Activated CD4-positive, alpha-beta T cell treated with anti-CD3 and anti-CD28 coated beads for 24 hours (primary cell): ENCODE measurements around the gene FRMD4A.

Source experiments
- DNase-seq, 2 donors: peaks; one replicate each; pipeline ENCODE4 v3.0.0-alpha.2; 2020; ENCODE audit warnings: low read depth in 2 of 2

The FRMD4A gene

DNA sequence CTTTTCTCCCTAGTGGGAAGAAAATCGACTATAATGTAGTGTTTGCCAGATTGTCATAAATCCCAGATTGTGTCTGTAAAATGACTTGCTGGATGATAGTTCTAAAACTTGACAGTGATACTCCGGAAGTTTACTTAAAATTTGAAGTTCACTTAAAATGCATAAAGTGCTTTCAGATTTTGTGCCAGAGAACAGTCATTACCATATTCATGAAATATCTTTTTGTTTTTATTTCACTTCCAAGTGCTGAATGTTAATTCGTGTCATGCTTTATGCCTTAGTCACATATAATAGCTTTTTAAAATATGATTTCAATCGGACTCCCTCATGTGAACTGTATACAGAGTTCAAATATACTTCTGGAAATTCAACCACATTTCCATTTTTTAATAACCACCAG, 713.6 kb downstream of the FRMD4A start:
- DNase-seq = no peak

DNA sequence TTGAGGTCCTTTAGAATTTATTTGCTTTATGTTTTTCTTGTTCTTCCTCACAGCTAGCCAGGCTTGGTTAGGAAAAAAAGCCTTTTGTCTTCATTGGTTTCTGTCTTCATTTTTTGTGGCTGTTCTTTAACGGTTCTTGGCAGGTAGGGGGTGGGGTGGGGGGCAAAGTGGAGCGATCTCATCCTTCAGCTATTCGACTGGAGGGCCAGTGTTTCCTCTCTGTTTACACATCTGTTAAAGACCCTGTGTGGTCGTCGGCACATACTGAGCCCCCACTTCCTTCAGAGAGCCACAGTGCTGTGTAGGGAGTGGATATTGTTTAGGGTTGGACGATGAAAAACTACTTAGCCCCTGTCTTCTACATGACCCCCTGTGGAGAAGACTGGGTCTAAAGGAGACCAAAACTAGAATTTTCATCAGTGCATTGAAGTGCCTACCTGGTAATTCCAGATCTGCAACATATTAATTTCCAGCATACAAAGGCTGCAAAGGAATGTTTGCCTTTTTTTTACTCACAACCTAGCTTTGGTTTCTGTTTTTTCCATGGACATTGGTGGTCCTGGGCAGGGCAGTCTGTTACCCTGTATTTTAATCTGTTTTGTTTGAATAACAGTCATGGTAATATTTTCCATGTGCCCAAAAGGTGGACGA, 714.9 kb downstream of the FRMD4A start:
- no peak for DNase-seq

- DNase-seq = no peak
Observed at GRCh38 chr10:13614530-13615332, 716.0 kb downstream of the FRMD4A start.

- no peak for DNase-seq
Observed at GRCh38 chr10:13613519-13613918, 717.2 kb downstream of the FRMD4A start.

DNA sequence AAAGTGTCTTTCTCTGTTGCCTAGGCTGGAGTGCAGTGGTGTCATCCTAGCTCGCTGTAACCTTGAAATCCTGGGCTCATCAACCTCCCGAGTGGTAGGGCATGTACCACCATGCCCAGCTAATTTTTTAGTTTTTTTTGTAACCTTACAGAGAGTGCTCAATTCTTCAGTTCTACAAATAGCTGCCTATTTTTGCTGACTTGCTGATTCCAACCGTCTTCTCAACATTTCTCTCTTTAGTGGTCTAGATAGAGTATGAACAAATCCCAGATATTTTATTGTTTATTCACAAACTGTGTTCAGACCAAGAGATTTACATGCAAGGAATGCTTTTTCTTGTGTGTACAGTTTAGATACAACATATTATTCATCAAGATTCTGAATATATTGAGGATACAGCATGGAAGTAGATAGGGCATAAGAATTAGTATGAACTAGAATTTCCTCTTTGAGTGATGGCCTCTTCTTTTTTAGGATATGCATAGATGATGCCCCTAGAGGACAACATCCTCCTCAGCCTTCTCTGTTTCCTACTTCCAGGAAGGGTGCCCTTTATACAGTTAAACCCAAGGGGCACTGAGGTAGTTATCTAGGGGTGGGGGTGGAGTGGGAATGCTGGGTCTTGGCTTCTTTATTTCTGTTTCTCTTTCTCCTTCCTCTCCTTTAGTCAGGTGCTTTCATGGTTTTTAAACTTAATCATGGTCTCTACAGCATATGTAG, 717.9 kb downstream of the FRMD4A start:
- DNase-seq = no peak

- no peak for DNase-seq
Observed at GRCh38 chr10:13608246-13608853, 722.4 kb downstream of the FRMD4A start.

- no peak for DNase-seq
Observed at GRCh38 chr10:13604357-13605040, 726.2 kb downstream of the FRMD4A start.

GRCh38 chr10:13597909-13598308, 732.8 kb downstream of the FRMD4A start:
- DNase-seq = no peak

- DNase-seq = no peak
Observed at GRCh38 chr10:13594641-13595040, 736.1 kb downstream of the FRMD4A start.
